HEK293 (cell line): ENCODE measurements around the gene EEF2.

Source experiments
- CTCF ChIA-PET: fragments of 350-600 bp; formaldehyde crosslinking; extraction: SDS; loops from one replicate; lab custom pipeline; 2021; ENCODE audit warnings: antibody characterized with exemption; lab: Yijun Ruan, JAX
- POLR2A ChIA-PET: fragments of 300-600 bp; formaldehyde crosslinking; extraction: SDS; loops from one replicate; lab custom pipeline; 2020; ENCODE audit warnings: antibody characterized with exemption, inconsistent platforms; lab: Yijun Ruan, JAX
- H3K27ac ChIP-seq: fragments of 200-500 bp; sonication (Bioruptor generic); 2 replicates; pipeline ENCODE4 v1.5.1; 2014; ENCODE audit warnings: low read depth, low read length, control low read depth, inconsistent platforms; ENCODE audit errors: extremely low read depth
- H3K36me3 ChIP-seq, 2 experiments: fragments of 200-500 bp in 1 of 2; sonication (Bioruptor generic) in 1 of 2; 1 replicate in 1 of 2; 2 replicates in 1 of 2; pipeline ENCODE4 v1.5.1; 2014 to 2017; ENCODE audit warnings: inconsistent platforms in 2 of 2, low read length in 2 of 2; ENCODE audit not compliant: control insufficient read depth in 2 of 2, insufficient read depth in 1 of 2
- H3K4me1 ChIP-seq: fragments of 200-500 bp; sonication (Bioruptor generic); 2 replicates; pipeline ENCODE4 v1.5.1; 2014; ENCODE audit warnings: mild to moderate bottlenecking, low read length, inconsistent platforms; ENCODE audit not compliant: control insufficient read depth, insufficient read depth
- H3K4me3 ChIP-seq: 2 replicates; pipeline ENCODE4 v1.5.1; 2011; ENCODE audit warnings: low read depth, mild to moderate bottlenecking, control low read depth, low read length, moderate library complexity
- H3K9me3 ChIP-seq: fragments of 200-500 bp; sonication (Bioruptor generic); 2 replicates; pipeline ENCODE4 v1.5.1; 2014; ENCODE audit warnings: low read depth, low read length, inconsistent platforms; ENCODE audit not compliant: control insufficient read depth, insufficient read depth
- BCL11A ChIP-seq: fragments of 450-650 bp; formaldehyde crosslinking; IDR thresholded peaks from 2 replicates; pipeline ENCODE4 v1.5.1; 2016; ENCODE audit warnings: low read depth, missing biosample characterization, missing genetic modification characterization
- KLF7 ChIP-seq: fragments of 450-650 bp; formaldehyde crosslinking; IDR thresholded peaks from 2 replicates; pipeline ENCODE4 v1.5.1; 2016; ENCODE audit warnings: missing biosample characterization, missing genetic modification characterization, borderline replicate concordance
- MYNN ChIP-seq: fragments of 450-650 bp; formaldehyde crosslinking; IDR thresholded peaks from 2 replicates; pipeline ENCODE4 v1.5.1; 2016; ENCODE audit warnings: missing biosample characterization, missing genetic modification characterization, borderline replicate concordance
- SP2 ChIP-seq: fragments of 450-650 bp; formaldehyde crosslinking; IDR thresholded peaks from 2 replicates; pipeline ENCODE4 v1.5.1; 2016; ENCODE audit warnings: missing biosample characterization, missing genetic modification characterization
- ZNF174 ChIP-seq: fragments of 450-650 bp; formaldehyde crosslinking; IDR thresholded peaks from 2 replicates; pipeline ENCODE4 v1.5.0; 2017; ENCODE audit warnings: missing biosample characterization, mild to moderate bottlenecking, missing genetic modification characterization
- ZNF184 ChIP-seq: fragments of 450-650 bp; IDR thresholded peaks from 2 replicates; pipeline ENCODE4 v1.5.1; 2018; ENCODE audit warnings: missing biosample characterization, mild to moderate bottlenecking, missing genetic modification characterization
- ZNF24 ChIP-seq: fragments of 450-650 bp; formaldehyde crosslinking; IDR thresholded peaks from 2 replicates; pipeline ENCODE4 v1.5.1; 2016; ENCODE audit warnings: missing biosample characterization, missing genetic modification characterization
- ZNF571 ChIP-seq: fragments of 450-650 bp; formaldehyde crosslinking; IDR thresholded peaks from 2 replicates; pipeline ENCODE4 v1.5.0; 2017; ENCODE audit warnings: missing biosample characterization, missing genetic modification characterization
- ZNF677 ChIP-seq: fragments of 450-650 bp; IDR thresholded peaks from 2 replicates; pipeline ENCODE4 v1.5.0; 2018; ENCODE audit warnings: missing biosample characterization, mild to moderate bottlenecking, missing genetic modification characterization, moderate library complexity
- ZNF792 ChIP-seq: fragments of 450-650 bp; formaldehyde crosslinking; IDR thresholded peaks from 2 replicates; pipeline ENCODE4 v1.5.1; 2016; ENCODE audit warnings: missing biosample characterization, missing genetic modification characterization
- TF ChIP-seq, protein P1 (sequence below): fragments of 450-650 bp; formaldehyde crosslinking; IDR thresholded peaks from 2 replicates; pipeline ENCODE4 v1.5.1; 2016; ENCODE audit warnings: missing biosample characterization, missing genetic modification characterization, borderline replicate concordance
- TF ChIP-seq, protein P2 (sequence below): fragments of 450-650 bp; IDR thresholded peaks from 2 replicates; pipeline ENCODE4 v1.5.1; 2018; ENCODE audit warnings: missing biosample characterization, missing genetic modification characterization
- TF ChIP-seq, protein P3 (sequence below): fragments of 450-650 bp; formaldehyde crosslinking; IDR thresholded peaks from 2 replicates; pipeline ENCODE4 v1.5.0; 2017; ENCODE audit warnings: missing biosample characterization, missing genetic modification characterization, borderline replicate concordance
- TF ChIP-seq, protein P4 (sequence below): fragments of 450-650 bp; formaldehyde crosslinking; IDR thresholded peaks from 2 replicates; pipeline ENCODE4 v1.5.1; 2016; ENCODE audit warnings: missing biosample characterization, missing genetic modification characterization
- TF ChIP-seq, protein P5 (sequence below): fragments of 450-650 bp; formaldehyde crosslinking; IDR thresholded peaks from 2 replicates; pipeline ENCODE4 v1.5.1; 2016; ENCODE audit warnings: missing biosample characterization, missing genetic modification characterization, low read depth
- TF ChIP-seq, protein P6 (sequence below): fragments of 450-650 bp; formaldehyde crosslinking; IDR thresholded peaks from 2 replicates; pipeline ENCODE4 v1.5.1; 2016; ENCODE audit warnings: missing biosample characterization, missing genetic modification characterization

The EEF2 gene

DNA sequence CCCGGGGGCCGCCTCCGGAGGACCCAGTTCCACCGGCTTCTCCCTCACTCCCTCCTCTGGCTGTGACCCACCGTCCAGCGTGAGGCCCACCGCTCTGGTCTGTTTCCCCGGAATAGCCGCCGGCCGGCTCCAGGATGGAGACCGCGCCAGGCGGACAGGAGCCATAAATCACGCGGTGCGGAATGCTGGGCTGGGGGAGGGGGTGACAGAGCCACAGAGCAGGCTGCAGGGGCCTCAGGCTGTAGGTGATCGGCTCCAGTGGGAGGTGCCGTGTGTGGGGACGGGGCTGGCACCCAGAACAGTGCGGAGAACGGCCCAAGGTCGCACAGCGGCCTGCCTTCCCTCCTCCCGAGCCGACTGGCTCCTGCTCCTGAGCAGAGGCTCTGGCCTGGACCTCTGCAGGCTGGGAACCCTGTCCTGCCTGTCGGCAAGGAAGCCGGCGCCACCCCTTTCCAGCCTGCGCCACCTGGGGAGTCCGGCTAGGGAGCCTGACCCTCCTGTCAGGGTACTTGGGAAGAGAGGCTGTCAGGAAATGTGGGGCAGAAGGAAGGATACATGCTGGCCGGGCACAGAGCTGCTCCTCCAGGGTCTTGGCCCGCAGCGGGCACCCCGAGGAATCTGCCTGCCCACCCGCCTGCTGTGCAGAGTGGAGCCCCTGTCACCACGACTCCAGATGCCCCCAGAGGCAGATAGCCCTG lies 30.6 kb upstream of the EEF2 start (continued):
- TF ChIP-seq, protein P1, sequence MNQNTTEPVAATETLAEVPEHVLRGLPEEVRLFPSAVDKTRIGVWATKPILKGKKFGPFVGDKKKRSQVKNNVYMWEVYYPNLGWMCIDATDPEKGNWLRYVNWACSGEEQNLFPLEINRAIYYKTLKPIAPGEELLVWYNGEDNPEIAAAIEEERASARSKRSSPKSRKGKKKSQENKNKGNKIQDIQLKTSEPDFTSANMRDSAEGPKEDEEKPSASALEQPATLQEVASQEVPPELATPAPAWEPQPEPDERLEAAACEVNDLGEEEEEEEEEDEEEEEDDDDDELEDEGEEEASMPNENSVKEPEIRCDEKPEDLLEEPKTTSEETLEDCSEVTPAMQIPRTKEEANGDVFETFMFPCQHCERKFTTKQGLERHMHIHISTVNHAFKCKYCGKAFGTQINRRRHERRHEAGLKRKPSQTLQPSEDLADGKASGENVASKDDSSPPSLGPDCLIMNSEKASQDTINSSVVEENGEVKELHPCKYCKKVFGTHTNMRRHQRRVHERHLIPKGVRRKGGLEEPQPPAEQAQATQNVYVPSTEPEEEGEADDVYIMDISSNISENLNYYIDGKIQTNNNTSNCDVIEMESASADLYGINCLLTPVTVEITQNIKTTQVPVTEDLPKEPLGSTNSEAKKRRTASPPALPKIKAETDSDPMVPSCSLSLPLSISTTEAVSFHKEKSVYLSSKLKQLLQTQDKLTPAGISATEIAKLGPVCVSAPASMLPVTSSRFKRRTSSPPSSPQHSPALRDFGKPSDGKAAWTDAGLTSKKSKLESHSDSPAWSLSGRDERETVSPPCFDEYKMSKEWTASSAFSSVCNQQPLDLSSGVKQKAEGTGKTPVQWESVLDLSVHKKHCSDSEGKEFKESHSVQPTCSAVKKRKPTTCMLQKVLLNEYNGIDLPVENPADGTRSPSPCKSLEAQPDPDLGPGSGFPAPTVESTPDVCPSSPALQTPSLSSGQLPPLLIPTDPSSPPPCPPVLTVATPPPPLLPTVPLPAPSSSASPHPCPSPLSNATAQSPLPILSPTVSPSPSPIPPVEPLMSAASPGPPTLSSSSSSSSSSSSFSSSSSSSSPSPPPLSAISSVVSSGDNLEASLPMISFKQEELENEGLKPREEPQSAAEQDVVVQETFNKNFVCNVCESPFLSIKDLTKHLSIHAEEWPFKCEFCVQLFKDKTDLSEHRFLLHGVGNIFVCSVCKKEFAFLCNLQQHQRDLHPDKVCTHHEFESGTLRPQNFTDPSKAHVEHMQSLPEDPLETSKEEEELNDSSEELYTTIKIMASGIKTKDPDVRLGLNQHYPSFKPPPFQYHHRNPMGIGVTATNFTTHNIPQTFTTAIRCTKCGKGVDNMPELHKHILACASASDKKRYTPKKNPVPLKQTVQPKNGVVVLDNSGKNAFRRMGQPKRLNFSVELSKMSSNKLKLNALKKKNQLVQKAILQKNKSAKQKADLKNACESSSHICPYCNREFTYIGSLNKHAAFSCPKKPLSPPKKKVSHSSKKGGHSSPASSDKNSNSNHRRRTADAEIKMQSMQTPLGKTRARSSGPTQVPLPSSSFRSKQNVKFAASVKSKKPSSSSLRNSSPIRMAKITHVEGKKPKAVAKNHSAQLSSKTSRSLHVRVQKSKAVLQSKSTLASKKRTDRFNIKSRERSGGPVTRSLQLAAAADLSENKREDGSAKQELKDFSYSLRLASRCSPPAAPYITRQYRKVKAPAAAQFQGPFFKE (tag by site-specific recombination) = no peak
- TF ChIP-seq BCL11A (tag by site-specific recombination) = no peak
- TF ChIP-seq, protein P2, sequence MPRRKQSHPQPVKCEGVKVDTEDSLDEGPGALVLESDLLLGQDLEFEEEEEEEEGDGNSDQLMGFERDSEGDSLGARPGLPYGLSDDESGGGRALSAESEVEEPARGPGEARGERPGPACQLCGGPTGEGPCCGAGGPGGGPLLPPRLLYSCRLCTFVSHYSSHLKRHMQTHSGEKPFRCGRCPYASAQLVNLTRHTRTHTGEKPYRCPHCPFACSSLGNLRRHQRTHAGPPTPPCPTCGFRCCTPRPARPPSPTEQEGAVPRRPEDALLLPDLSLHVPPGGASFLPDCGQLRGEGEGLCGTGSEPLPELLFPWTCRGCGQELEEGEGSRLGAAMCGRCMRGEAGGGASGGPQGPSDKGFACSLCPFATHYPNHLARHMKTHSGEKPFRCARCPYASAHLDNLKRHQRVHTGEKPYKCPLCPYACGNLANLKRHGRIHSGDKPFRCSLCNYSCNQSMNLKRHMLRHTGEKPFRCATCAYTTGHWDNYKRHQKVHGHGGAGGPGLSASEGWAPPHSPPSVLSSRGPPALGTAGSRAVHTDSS = no peak
- TF ChIP-seq, protein P3, sequence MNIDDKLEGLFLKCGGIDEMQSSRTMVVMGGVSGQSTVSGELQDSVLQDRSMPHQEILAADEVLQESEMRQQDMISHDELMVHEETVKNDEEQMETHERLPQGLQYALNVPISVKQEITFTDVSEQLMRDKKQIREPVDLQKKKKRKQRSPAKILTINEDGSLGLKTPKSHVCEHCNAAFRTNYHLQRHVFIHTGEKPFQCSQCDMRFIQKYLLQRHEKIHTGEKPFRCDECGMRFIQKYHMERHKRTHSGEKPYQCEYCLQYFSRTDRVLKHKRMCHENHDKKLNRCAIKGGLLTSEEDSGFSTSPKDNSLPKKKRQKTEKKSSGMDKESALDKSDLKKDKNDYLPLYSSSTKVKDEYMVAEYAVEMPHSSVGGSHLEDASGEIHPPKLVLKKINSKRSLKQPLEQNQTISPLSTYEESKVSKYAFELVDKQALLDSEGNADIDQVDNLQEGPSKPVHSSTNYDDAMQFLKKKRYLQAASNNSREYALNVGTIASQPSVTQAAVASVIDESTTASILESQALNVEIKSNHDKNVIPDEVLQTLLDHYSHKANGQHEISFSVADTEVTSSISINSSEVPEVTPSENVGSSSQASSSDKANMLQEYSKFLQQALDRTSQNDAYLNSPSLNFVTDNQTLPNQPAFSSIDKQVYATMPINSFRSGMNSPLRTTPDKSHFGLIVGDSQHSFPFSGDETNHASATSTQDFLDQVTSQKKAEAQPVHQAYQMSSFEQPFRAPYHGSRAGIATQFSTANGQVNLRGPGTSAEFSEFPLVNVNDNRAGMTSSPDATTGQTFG (tag by site-specific recombination) = no peak
- no peak for TF ChIP-seq ZNF184
- no peak for TF ChIP-seq ZNF677 (tag by site-specific recombination)

DNA sequence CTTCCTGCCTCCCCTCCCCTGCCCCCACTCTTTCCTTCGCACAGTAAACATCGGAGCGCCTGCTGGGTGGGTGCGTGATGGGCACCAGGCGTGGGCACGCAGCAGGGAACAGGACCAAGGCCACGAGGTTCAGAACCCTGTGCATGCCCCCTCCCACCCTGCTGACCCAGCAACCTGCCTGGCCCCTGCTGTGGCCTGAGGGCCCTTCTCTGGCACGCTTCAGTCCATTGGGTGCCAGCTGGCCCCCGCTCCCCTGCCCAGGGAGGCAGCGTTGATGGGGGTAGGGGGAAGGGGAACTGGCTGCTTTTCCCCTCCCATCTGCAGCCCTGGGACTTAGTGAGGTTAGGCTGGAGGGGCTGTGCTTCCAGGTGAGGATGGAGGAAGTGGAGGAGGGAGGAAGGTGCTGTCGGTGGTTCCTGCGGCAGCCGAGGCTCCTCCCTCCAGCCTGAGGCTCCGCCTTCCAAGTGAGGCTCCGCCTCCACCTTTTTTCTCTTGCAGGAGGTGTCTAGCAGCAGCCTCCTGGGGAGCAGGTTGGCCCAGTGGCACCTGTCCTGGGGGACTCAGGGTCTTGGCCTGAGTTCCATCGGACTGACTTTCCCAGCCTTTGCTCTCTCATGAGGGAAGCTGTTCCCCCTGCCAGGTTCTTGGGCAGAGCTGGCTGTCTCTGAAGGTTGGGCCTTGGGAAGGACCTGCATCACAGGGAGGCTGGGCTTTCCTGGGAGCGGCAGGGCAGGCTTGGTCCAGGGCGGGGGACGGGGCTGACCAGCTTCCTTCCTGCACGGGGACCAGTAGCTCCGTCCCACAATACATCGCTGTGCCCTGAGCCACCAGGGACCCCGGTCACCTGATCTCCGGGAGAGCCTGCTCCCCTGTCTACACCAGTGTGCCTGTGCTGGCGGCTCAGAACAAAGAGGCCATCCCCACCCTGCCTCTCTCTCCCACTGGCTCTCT lies 29.6 kb upstream of the EEF2 start:
- POLR2A ChIA-PET = no interaction called here
- TF ChIP-seq ZNF792 (tag by site-specific recombination) (no peak), KLF7 (tag by site-specific recombination) (no peak), ZNF24 (tag by site-specific recombination) (no peak), SP2 (tag by site-specific recombination) (peak; percentile 60), MYNN (tag by site-specific recombination) (no peak), ZNF571 (tag by site-specific recombination) (no peak), ZNF174 (tag by site-specific recombination) (no peak)
- TF ChIP-seq, protein P4, sequence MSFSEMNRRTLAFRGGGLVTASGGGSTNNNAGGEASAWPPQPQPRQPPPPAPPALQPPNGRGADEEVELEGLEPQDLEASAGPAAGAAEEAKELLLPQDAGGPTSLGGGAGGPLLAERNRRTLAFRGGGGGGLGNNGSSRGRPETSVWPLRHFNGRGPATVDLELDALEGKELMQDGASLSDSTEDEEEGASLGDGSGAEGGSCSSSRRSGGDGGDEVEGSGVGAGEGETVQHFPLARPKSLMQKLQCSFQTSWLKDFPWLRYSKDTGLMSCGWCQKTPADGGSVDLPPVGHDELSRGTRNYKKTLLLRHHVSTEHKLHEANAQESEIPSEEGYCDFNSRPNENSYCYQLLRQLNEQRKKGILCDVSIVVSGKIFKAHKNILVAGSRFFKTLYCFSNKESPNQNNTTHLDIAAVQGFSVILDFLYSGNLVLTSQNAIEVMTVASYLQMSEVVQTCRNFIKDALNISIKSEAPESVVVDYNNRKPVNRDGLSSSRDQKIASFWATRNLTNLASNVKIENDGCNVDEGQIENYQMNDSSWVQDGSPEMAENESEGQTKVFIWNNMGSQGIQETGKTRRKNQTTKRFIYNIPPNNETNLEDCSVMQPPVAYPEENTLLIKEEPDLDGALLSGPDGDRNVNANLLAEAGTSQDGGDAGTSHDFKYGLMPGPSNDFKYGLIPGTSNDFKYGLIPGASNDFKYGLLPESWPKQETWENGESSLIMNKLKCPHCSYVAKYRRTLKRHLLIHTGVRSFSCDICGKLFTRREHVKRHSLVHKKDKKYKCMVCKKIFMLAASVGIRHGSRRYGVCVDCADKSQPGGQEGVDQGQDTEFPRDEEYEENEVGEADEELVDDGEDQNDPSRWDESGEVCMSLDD (tag by site-specific recombination) = no peak
- TF ChIP-seq, protein P5, sequence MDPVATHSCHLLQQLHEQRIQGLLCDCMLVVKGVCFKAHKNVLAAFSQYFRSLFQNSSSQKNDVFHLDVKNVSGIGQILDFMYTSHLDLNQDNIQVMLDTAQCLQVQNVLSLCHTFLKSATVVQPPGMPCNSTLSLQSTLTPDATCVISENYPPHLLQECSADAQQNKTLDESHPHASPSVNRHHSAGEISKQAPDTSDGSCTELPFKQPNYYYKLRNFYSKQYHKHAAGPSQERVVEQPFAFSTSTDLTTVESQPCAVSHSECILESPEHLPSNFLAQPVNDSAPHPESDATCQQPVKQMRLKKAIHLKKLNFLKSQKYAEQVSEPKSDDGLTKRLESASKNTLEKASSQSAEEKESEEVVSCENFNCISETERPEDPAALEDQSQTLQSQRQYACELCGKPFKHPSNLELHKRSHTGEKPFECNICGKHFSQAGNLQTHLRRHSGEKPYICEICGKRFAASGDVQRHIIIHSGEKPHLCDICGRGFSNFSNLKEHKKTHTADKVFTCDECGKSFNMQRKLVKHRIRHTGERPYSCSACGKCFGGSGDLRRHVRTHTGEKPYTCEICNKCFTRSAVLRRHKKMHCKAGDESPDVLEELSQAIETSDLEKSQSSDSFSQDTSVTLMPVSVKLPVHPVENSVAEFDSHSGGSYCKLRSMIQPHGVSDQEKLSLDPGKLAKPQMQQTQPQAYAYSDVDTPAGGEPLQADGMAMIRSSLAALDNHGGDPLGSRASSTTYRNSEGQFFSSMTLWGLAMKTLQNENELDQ (tag by site-specific recombination) = no peak
- TF ChIP-seq, protein P6, sequence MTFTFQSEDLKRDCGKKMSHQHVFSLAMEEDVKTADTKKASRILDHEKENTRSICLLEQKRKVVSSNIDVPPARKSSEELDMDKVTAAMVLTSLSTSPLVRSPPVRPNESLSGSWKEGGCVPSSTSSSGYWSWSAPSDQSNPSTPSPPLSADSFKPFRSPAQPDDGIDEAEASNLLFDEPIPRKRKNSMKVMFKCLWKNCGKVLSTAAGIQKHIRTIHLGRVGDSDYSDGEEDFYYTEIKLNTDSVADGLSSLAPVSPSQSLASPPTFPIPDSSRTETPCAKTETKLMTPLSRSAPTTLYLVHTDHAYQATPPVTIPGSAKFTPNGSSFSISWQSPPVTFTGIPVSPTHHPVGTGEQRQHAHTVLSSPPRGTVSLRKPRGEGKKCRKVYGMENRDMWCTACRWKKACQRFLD (tag by site-specific recombination) = no peak

More for the DNA sequence above, 29.6 kb upstream of the EEF2 start:
- H3K9me3 ChIP-seq = no peaks in the 10 kb centered on the region
- no peaks in the 10 kb centered on the region for H3K4me1 ChIP-seq
- no peak overlapping the region for H3K4me3 ChIP-seq
- peaks cover 3 to 69% of the 10 kb centered on the region in 2 experiments; a peak in 2 of 3 replicates for H3K36me3 ChIP-seq
- no peak overlapping the region for H3K27ac ChIP-seq
- CTCF ChIA-PET = no interaction called here
